ENCODE data around the gene DCST2.

DCST2 gene

DNA sequence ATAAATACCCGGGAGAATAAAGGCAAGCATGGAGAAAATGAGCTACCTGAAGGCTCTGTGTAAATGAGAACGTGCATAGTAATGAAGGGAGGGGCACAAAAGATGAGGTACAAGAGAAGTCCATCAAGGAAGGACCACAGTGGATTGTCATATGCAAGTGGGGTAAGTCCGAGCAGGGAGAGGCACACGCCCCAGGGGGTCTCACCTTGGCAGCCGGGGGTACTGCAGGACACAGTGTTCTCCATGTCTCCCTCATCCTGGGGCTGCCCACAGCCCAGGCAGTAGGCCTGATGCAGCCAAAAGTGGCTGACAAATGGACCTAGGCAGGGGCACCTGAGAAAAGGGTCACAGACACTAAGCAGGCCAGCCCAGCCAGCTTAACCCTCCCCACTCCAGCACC, 10.0 kb downstream of the DCST2 start:
- DNase-seq, result no peak

DNA sequence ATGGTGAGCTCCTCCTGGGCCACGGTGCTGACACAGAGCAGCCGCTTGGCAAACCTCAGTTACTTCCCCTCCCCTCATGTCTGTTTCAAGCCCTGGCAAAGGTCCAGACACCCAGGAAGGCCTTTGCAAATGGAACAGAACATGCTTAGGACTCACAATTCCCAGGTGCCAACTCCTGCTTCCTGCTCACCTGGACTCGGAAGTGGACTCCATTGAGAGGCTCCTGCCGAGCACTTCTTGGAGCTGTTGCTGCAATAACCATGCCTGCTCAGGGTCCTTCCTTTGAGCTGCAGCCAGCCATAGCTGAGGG, 10.7 kb downstream of the DCST2 start:
- no peak for DNase-seq

DNA sequence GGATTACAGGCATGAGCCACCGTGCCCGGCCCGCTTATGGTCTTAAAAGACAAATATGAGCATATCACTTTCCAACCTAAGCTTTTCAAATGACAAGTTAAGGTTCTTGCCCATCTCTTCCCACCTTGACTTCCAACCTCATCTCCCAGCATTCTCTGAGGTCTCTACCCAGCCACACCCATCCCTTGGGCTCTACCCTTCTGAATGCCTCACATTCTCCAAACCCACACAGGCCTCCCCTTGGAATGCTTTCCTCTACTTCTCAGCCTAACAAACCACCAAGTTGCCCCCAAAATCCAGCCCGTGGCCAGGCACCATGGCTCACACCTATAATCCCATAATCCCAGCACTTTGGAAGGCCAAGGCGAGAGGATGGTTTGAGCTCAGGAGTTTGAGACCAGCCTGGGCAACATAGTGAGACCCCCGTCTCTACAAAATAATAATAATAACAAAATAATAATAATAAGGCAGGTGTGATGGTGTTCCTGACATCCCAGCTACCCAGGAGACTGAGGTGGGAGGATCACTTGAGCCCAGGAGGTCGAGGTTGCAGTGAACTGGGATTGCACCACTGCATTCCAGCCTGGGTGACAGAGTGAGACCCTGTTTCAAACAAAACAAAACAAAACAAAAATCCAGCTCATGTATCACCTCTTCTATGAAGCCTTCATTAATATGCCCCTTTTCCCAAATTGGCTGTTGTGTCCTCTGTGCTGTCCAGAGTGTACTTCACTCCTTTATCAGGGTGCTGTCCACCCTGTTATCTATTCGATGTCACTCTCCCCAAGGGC, 11.2 kb downstream of the DCST2 start:
- no peak for DNase-seq

DNA sequence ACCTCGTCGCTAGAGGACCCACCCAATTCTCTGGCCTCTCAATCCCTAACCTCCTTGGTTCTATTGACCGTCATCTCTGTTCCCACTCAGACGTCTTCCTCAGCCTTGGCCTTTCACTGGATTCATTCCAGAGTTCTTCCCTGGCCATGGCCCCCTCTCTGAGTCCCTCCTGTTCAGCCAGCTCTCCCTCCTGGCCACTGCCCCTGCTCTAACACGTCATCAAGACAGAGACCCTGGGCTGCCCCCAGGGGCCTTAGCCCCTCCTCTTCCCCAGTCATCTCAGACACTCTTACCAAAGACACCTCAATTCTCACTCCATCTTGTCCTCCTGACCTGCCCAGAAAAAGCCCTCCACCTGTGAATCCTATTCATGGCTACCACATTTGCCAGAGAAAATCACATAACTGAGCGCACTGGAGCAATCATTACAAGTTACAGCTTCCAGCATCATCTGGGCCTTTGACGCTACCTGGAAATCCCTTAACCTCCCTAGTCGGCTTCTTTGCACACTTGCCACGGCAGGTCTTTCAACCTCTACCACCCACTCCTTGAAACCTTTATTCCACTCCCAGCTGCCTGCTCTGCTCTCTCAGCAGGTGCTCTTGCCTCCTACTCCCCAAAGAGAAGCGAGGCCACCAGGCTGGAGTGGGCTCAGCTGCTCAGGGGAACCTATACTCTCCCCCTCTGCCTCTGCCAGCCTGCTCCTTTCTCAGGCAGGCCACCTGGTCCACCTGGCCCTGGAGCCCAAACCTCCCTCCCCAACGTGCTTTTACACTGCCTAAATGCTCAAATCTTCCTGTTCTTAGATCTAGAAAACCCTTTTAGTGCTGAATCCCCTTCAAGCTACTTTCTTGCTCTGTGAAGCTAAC, 14.0 kb downstream of the DCST2 start:
- DNase-seq, result no peak

DNA sequence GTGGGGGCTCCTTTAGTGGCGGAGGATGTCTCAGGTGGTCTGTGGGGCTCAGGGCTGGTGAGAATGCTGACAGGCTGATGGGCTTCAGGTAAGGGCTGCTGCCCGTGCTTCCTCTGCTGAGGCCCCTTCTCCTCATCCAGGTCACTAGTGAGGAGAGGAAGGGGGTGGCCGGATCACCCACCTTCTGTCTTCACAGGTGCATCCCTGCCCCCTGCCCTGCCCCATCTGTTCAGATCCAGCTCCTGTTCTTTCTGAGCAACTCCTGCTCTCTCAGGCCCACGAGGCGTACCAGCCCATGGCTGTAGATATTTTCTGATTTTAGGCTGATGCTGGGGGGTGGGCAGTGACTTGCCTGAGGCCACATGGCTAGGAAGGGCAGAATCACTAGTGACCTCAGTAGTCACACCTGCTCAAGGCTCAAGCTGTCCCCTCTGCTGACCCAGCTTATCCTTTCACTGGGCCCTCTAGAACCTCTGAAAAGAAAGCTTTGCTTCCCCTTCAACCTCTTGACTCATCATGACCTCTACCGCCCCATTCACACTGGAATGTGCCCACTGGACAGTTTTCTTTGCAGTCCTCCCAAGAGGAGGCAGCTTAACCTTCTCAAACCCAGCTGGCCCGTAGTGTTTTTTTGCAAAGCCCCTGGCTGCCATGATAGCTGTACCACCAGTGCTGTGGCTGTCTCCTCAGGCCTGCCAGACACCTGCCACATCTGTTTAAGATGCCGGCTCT, 14.8 kb downstream of the DCST2 start:
- DNase-seq, result no peak

DNA sequence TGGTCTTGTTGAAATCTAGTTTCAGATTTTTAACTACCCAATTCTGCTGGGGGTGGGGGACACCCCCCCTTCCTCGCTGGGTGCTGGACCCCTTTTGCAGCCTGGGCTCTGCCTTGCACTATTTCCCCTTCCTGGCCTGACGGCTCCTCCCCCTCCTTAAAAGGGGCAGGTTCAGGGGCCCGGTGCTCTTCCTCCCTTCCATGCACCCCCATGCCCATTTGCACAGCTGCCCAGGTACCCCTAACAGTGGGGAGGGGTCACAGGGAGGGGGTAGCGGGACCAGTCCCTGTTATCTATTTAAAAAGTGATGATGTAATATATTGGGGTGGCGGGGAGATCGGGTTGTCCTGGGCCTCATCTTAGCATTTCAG, 15.7 kb downstream of the DCST2 start:
- peak; percentile 41 for DNase-seq

GRCh38 chr1:155017041-155017945, 16.3 kb downstream of the DCST2 start:
- peak; percentile 95 for DNase-seq

- DNase-seq, result no peak
Measured at GRCh38 chr1:155016231-155016831, 17.2 kb downstream of the DCST2 start.

DNA sequence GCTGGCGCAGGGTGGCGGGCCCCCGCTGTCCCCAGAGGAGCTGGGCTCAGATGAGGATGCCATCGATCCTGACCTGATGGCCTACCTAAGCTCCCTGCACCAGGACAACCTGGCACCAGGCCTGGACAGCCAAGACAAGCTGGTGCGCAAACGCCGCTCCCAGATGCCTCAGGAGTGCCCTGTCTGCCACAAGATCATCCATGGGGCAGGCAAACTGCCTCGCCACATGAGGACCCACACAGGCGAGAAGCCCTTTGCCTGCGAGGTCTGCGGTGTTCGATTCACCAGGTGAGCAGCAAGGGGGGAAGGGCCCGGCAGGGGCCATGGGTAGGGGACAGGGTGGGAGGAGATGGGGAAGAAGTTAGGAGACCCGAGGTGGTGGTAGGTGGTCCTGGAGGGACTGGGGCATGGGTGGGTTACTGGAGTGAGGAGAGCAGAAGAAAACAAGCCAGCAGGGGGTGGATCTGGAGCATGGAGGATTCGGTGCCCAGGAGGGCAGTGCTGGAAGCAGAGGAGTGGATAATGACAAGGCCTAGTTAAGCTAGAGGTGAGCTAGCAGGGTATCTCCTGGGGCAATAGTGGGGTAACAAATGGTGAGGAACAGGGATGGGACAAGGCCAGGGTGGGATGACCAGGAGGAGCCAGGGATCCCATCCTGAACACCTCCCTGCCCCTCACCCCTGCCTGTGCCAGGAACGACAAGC, 17.9 kb downstream of the DCST2 start:
- no peak for DNase-seq

- no peak for DNase-seq
Measured at GRCh38 chr1:155014709-155015508, 18.7 kb downstream of the DCST2 start.

GRCh38 chr1:155013632-155014031, 19.9 kb downstream of the DCST2 start:
- DNase-seq, result no peak

DNA sequence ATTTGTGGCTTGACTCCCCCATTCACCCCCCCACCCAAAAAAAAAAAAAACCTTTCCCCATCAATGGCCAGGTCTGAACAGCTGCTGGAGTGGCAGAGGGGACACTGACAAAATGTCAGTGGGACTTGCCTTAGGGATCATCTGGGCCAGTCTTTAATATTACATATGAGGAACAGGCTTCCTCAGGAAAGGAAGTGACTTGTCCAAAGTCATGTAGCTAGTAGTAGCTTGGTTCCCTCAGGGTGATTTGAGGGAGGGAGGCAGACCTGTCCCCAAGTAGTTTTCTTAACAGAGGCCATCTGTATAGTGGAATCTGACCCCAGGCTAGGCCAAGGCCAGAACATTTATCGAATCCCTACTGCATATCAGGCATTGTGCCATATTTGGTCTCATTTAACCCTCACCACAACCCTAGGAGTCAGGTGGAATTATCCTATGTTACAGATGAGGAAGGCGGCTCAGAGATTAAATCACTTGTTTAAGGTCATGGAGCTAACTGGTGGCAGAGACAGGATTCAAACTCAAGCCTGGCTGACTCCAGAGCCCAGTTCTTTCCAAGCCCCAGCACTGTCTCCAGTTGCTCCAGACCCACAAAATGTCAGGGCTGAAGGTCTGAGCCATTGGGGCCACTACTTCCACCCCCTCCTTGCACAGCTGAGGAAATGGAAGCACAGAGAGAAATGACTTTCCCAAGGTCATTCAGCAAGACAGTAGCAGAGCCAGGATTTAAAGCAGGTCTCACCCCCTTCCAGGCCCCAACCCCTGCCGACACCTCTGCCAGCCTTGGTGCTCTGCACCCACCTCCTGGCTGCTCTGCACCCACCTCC, 20.6 kb downstream of the DCST2 start:
- no peak for DNase-seq

GRCh38 chr1:155012026-155012546, 21.5 kb downstream of the DCST2 start:
- DNase-seq, result no peak

- DNase-seq, result no peak
Measured at GRCh38 chr1:155011437-155012025, 22.1 kb downstream of the DCST2 start.

- no peak for DNase-seq
Measured at GRCh38 chr1:155011004-155011416, 22.6 kb downstream of the DCST2 start.

GRCh38 chr1:155010211-155010918, 23.2 kb downstream of the DCST2 start:
- DNase-seq, result no peak

DNA sequence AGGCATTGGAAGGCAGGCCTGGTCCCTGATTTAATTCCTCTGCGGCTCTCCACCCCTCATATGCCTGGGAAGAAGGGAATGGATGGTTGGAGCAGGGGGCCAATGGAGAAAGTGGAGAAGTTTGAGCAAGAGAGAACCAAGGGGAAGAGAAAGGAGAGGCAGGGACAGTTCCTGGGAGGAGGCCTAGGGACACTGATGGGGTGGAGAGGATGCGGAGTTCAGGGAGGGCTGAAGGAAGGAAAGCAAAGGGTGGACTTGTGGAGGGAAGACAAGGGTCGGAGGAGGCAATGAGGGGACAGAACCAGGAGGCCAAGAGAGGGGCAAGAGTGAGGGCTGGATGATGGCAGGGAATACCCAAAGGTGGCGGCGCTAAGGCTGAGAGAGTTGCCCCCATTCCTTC, 23.8 kb downstream of the DCST2 start:
- no peak for DNase-seq

DNA sequence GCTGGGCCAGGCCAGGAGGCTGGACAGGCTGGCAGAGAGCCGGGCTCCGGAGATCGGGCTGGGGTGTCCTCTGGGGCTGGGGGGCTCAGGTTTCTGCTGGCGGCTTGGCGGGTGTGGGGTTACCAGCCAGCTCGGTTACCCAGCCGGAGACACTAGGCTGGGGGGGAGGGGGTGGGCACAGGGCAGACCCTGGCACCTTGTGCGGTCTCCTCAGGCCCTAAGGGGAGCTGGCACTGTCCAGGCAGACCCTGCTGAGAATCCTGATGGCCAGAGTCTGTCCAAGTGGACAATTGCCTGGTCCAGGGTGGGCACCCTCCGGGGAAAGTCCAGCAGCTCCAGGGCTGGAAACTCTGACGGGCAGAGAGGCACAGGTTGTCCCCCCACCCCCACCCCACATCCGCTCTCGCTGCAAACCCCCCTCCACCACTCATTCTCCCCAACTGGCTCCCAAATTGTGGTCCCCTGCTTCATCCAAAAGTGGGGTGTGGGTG, 24.3 kb downstream of the DCST2 start:
- no peak for DNase-seq

Measured in T1000 (cell line).